Fibroblast of skin of back (primary cell): ENCODE results near the gene ASPA.
"Not testable (repeated sequence)": the region's sequence is repeated elsewhere in the genome, so short reads cannot be mapped to it uniquely, and the experiment has no call there.

Experiments
- DNase-seq: peaks from one replicate; pipeline ENCODE4 v3.0.0-alpha.2; 2013

The ASPA gene

GRCh38 chr17:3507869-3508268 lies 32.1 kb downstream of the ASPA start:
- no peak for DNase-seq

- DNase-seq = no peak
These were observed 34.3 kb downstream of the ASPA start for GRCh38 chr17:3510090-3510489.

- DNase-seq = no peak
These were observed 36.2 kb downstream of the ASPA start for GRCh38 chr17:3511852-3512504.

- peak; percentile 38 for DNase-seq
These were observed 36.8 kb downstream of the ASPA start for GRCh38 chr17:3512505-3513171.

GRCh38 chr17:3513305-3514035 lies 37.7 kb downstream of the ASPA start:
- no peak for DNase-seq

- DNase-seq = not testable (repeated sequence)
These were observed 38.4 kb downstream of the ASPA start for GRCh38 chr17:3514167-3514566.

- DNase-seq = no peak
These were observed 39.1 kb downstream of the ASPA start for GRCh38 chr17:3514873-3515272.

- not testable (repeated sequence) for DNase-seq
These were observed 43.7 kb downstream of the ASPA start for GRCh38 chr17:3519472-3519871.

- DNase-seq = no peak
These were observed 48.2 kb downstream of the ASPA start for GRCh38 chr17:3524024-3524423.

GRCh38 chr17:3526491-3526890 lies 50.7 kb downstream of the ASPA start:
- no peak for DNase-seq

GRCh38 chr17:3526971-3527370 lies 51.2 kb downstream of the ASPA start:
- no peak for DNase-seq

GRCh38 chr17:3527468-3527867 lies 51.7 kb downstream of the ASPA start:
- DNase-seq = no peak

GRCh38 chr17:3527896-3528295 lies 52.1 kb downstream of the ASPA start:
- no peak for DNase-seq

GRCh38 chr17:3528403-3528851 lies 52.6 kb downstream of the ASPA start:
- DNase-seq = no peak

- no peak for DNase-seq
These were observed 53.2 kb downstream of the ASPA start for GRCh38 chr17:3528880-3529511.

GRCh38 chr17:3529817-3530741 lies 54.3 kb downstream of the ASPA start:
- peak; percentile 64 for DNase-seq

GRCh38 chr17:3531266-3532101 lies 55.7 kb downstream of the ASPA start:
- no peak for DNase-seq

- no peak for DNase-seq
These were observed 56.5 kb downstream of the ASPA start for GRCh38 chr17:3532106-3532858.

- DNase-seq = no peak
These were observed 57.0 kb downstream of the ASPA start for GRCh38 chr17:3532859-3533142.

- DNase-seq = no peak
These were observed 58.0 kb downstream of the ASPA start for GRCh38 chr17:3533752-3534151.

GRCh38 chr17:3534881-3535252 lies 59.1 kb downstream of the ASPA start:
- peak; percentile 31 for DNase-seq
